ENCODE data around the gene DNM3.
"Not testable (repeated sequence)": the region's sequence is repeated elsewhere in the genome, so short reads cannot be mapped to it uniquely, and the experiment has no call there.

Gene DNM3

DNA sequence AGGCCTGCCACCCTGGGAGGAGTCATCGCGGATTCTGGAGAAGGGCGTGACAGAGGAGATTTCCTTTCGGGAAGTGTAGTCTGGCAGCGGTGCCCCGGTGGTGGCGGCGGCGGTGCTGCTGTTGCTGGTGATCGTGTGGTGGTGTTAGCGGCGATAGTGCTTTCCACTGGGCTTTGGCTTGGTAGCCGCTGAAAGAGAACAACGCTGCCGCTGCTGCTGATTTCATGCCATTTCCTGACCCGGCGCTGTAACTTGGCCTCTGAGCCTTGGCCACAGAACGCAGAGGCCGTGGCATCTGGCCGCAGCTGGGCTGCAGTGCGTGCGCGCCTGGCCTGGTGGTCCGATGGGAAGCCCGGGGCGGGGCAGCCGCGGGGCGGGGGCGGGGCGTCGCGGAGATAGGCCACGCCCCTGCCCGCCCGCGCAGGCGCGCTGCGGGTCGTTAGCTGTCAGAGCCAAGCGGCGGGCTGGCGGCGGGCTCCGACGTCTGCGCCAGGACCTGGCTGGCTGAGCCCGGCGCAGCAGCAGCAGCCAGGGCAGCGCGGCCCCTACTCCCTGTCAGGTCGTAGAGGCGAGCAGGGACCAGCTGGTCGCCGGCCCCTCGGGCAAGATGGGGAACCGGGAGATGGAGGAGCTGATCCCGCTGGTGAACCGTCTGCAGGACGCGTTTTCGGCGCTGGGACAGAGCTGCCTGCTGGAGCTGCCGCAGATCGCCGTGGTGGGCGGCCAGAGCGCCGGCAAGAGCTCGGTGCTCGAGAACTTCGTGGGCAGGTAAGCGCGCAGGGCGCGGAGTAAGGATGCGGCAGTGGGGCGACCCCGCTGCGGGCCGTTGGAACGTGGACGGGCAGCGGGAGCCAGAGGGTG, at the start of gene DNM3:
TSS of gene DNM3 (plus strand) at position 449 of the 861 bp plus-strand sequence. CDS start at position 608, 159 bp downstream.
- peak; percentile 92 for DNase-seq (ENCODE audit: low spot score)

DNA sequence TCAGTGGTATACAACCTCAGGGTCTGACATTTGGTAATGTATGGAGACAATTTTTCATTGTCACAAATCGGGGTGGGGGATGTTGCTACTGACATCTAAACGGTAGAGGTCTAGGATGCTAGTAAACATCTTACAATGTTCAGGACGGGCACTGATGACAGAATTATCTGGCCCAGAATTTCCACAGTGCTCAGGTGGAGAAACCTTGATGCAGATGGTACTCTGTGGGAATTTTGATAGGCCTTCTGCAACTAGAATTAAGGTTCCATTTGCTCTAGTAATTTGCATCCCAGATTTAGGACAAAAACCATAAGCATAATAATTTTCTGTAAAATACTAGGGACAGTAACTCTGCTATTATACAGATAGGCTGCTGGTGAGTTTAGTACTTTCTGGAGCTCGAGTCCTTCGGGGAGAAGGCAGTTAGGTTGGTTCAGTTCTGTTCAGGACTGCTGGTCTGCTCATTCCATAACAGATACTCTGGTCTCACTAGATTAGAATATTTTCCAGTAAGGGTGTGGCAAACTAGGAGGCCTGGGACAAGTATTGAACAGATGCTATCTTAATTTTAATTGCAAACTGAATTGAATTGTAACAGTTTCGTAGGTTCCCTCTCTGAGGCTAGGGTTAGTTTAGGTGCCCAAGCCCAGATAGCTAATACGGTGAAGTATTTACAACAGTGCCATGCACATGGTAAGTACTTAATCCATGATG, 48.5 kb upstream of the DNM3 start:
- DNase-seq (ENCODE audit: low spot score) = no peak

DNA sequence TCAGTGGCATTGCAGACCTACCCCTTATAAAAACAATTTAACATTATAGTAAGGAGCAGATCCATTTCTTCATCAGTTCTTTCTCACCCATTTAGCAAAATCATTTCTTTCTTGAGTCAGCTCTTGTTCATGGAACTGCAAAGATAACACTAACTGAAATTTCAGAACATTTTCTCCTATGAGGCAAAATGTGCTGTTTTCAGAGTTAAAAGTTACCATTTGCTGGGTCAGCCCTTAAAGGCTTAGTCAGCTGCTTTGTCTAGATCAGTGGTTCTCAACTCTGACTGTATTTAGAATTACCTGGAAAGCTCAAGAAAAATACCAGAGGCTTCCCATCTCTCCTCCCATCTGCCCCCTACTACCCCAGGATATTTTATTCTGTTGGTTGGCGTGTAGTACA, 47.7 kb upstream of the DNM3 start:
- DNase-seq (ENCODE audit: low spot score) = no peak

DNA sequence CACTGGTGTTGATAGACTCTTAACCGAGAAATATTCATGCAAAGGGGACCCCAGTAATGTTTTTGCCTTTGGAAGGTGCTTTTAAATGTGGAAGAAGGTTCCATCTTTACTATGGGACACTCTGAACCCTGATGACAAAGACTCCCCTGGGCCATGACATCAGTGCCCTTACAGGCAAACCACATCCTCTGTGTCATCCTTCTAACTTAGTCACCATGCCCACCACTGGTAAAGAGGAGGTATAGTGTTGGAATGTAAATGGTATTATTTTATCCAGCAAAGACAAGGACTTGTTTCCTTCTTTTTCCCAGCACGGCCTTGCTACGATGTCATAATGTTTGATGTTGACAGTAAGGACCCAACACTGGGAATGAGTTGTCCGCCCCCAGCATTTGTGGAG, 47.2 kb upstream of the DNM3 start:
- DNase-seq (ENCODE audit: low spot score) = no peak

DNA sequence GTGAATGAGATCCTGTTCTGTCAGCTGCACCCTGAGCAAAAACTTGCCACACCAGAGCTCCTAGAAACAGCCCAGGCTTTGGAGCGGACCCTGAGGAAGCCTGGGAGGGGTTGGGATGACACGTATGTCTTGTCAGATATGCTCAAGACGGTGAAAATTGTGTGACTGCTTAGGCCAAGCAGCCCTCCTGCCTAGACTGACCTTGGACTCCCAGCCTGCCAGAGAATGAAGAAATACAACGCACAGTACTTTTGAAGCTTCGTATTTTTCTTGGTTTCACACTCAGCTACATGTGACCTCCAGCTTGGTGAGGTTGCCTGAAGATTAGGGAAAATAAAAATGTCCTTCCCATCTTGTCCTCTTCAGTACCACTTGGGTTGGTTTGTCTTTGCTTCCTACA, 44.7 kb upstream of the DNM3 start:
- no peak for DNase-seq (ENCODE audit: low spot score)

DNA sequence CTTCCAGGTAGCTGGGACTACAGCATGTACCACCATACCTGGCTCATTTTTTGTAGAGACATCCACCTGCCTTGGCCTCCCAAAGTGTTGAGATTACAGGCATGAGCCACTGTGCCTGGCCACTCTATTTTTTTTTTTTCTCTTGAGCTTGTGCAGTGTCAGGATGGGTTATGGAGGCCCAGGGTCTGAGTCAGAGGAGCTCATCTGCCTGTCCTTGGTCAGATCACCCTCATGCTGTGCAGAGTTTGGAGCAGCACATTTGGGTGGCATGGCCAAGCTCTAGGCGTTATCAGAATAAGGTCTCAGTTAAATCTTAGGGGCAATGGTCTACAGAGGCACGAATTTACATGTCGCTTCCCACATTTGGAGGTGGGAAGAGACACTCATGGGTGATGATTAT, 43.0 kb upstream of the DNM3 start:
- no peak for DNase-seq (ENCODE audit: low spot score)

DNA sequence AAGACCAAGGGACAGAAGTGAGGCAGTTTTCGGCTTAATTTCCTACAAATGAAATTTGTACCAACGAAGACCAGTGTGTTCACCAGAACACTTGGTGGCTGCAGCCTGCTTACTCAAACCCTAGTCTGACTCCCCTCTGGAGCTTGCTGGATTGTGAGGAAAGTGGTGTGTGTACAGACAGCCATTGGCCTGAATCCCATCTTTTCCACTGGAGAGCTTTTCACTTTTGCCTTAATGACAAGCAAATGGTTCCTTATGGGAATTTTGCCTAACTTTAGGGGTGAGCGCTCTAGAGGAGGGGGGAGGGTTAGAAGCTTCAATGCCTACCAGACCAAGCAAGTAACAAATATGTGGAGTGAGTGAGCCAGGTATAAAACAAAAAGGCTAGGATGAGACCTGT, 42.5 kb upstream of the DNM3 start:
- no peak for DNase-seq (ENCODE audit: low spot score)

DNA sequence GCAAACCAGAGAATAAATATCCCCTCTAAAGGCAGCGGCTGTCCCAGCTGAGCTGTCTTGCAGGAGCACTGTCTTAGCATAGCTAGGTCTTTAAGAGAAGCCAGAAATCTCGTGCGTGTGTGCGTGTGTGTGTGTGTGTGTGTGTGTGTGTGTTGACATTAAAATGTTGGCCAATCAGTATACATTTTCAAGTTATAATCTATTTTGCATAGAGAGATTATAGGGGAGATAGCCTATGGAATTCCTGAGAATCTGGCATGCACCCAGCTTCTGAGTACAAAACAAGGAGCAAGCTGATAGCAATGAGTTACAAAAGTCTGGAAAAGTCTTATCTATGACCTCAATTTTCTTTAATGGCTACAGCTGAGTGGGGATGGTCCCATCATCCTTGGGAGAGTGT, 42.1 kb upstream of the DNM3 start:
- DNase-seq (ENCODE audit: low spot score) = no peak

DNA sequence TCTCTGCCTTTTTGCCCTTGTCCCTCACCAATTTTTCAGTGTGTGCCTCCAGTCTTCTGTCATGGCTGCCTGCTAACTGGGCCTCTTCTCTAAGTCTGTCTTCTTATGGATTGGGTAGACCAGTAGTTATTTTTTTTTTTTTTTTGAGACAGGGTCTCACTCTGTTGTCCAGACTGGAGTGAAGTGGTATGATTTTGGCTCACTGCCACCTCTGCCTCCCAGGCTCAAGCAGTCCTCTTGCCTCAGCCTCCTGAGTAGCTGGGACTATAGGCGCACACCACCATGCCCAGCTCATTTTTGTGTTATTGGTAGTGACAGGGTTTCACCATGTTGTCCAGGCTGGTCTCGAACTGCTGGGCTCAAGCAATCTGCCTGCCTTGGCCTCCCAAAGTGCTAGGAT, 41.6 kb upstream of the DNM3 start:
- not testable (repeated sequence) for DNase-seq (ENCODE audit: low spot score)

DNA sequence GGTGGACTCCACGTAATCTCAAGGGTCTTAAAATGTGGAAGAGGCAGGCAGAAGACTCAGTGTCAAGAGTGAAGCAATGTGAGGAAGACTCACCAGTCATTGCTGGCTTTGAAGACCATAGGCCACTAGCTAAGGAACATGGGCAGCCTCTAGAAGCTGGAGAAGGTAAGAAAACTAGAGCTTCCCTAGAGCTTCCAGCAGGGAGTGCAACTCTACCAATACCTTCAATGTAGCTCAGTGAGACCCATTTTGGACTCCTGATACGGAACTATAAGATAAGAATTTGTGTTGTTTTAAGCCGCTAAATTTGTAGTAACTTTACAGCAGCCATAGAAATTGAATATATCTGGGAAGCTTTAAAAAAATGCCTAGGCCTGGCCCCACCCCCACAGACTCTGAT, 41.0 kb upstream of the DNM3 start:
- no peak for DNase-seq (ENCODE audit: low spot score)

DNA sequence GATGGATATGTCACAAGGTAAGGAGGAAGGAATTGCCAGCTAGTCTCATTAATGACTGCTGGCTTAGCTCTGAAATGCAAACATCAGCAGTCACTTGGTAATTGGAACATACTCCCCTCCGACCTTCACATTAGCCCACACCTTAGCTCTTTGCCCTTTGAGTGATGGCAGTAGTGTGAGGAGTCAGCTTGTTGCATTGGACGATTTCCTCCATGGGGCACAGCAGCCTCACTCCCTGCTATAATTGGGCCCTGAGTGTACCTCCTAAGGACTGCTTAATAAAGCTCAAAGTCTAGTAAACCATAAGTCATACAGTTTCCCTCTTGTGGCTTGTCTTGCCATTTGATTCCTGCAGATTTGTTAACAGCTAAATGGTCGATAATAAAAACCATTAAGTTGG, 40.4 kb upstream of the DNM3 start:
- no peak for DNase-seq (ENCODE audit: low spot score)

DNA sequence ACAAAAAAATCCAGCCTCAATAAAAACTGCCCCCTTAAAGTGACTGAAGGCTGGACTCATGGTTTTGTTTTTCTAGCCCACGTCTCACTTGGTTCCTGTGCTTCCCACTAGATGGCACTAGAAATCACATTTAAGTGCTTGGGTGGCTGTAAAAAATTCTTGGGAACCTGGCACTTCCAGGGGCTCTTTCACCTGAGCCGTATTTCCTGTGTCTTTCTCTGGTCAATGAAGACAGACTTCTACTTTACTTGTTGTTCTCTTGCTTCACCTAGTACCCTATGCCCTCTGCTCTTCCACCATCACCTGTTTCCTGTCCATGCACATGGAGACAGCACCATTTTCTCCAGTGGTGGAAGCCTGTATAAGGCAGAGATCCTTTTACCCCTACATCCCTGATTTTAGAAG, 39.8 kb upstream of the DNM3 start:
- no peak for DNase-seq (ENCODE audit: low spot score)

DNA sequence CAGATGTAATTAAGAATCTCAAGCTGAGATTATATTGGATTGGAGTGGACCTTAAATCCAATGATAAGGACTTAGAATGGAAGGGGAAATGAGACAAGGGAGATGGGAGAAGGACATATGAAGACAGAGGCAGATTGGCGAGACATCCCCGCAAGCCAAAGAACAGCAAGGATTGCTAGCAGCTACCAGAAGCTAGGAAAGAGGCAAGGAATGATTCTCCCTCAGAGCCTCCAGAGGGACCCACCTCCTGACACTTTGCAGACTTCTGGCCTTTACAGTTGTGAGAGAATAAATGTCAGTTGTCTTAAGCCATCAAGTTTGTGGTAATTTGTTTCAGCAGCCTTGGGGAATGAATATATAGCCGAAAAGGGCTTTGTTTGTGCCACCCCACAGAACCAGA, 39.1 kb upstream of the DNM3 start:
- no peak for DNase-seq (ENCODE audit: low spot score)

DNA sequence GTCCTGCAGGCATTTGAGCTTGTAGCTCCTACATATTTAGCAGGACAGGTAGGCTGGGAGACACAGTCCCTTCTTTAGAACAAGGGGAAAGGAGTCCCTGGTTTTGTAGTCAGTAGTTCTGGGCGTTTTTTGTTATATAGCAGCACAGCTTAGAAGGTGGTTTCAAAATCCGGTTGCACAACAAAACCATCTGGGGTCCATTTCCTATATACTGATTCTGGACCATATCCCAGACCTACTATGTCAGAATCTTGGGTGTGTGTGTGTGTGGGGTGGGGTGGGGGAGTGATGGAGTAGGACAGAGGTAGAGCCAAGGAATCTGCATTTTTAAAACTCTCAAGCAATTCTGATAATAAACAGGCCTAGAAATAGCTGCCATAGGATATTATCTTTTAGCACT, 38.3 kb upstream of the DNM3 start:
- no peak for DNase-seq (ENCODE audit: low spot score)

DNA sequence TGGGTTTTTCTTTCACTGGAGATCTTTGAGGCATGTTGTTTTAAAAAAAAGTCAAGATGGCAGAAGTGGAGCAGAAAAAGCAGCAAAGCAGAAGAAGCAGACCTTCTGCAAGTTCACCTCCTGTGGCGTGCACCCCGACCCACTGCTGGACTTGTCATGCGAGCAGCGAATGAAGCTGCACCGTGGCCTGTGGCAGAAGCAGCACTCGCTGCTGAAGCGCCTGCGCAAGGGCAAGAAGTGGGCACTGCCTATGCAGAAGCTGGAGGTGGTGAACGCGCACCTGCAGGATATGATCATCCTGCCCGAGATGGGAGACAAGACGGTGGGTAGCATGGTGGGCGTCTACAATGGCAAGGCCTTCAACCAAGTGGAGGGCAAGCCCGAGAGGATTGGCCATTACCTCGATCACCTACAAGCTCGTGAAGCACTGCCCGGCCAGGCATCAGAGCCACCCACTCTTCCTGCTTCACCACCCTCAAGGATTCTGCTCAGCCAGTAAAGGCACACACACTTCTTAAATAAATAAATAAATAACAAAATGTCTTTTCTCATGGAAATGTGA, 37.8 kb upstream of the DNM3 start:
- DNase-seq (ENCODE audit: low spot score) = no peak

DNA sequence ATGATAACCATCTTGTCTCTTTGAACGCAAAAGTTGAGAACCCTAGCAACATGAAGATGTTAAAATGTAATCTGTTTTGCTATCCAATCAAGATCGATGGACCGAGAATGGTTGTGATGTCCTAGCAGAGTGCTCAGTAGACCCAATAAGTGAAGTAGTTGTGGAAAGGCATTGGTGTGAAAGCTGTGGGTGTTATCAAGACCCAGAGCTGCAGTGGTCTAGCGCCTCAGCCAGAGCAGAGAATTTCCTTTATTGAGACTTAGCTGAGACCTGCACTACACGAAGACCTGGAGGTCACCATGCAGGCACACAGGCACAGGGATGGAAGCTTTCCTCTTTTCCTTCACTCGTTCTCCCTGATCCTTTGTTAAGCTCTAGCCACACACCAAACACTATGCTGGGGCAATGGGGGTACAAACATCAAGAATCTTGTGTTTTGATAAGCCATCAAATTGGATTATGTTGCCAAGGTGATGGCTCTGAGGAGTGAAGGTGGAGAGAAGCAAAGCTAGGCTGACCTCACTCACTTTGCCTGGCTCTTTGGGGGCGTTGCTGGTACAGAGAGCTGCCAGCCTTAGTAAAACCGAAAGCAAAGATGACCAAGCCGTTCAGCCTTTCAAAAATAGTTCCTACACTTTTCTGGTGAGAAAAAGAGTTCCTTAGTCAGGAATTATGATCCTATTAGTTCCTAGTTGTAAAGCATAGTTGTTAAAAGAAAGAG, 35.7 kb upstream of the DNM3 start:
- no peak for DNase-seq (ENCODE audit: low spot score)

DNA sequence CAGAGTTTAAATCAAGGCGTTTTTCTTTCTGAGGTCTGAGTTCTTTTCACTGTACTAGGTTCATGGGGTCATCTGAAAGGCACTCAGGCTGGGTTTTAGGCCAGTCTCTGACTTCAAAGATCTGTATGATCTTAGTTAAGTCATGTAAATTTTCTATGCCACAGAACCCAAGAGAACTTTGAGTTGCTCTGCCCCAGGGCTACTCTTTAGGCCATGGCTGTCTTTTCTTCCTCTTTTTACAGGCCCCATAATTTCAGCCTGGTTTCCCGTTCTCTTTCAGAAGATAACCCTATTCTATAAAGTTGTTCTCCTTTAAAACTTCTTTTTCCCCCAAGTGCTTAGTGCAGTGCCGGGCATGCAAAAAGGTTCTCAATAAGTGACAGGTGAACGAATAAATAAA, 33.7 kb upstream of the DNM3 start:
- no peak for DNase-seq (ENCODE audit: low spot score)

DNA sequence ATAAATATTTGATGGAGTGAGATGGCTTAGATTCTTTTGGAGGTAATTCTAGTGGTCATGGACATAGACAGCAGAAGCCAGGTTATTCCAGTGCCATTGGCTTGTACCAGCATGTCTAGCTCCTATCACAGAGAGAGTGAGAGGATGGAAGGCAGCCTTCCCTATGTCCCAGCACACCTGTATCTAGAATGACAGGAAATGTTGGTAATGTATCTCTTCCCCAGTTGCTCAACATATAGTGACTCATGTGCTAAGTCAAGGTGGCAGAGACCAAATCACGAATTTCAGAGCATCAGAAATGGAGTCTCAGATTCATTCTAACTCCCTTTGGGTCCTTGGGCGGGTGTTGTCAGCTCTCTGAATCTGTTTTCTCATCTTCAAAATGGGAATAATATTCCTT, 31.5 kb upstream of the DNM3 start:
- no peak for DNase-seq (ENCODE audit: low spot score)

DNA sequence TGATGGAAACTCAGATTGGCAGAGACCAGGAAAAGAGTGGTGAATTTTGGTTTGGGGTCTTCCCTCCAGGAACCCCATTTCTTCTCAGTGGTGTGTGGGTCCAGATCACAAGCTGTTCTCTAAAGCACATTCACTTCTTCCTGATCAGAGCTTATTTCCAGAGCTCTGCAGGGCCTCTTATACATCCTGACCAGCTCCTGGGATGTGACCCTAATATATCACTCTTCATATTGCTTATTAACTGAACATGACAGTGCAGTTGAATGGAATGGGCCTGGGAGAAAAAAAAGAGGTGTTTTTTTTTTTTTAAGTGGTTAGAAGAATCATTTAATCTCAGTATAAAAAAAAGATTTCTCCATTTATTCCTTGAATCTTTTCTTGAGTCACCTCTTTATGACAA, 29.6 kb upstream of the DNM3 start:
- no peak for DNase-seq (ENCODE audit: low spot score)

DNA sequence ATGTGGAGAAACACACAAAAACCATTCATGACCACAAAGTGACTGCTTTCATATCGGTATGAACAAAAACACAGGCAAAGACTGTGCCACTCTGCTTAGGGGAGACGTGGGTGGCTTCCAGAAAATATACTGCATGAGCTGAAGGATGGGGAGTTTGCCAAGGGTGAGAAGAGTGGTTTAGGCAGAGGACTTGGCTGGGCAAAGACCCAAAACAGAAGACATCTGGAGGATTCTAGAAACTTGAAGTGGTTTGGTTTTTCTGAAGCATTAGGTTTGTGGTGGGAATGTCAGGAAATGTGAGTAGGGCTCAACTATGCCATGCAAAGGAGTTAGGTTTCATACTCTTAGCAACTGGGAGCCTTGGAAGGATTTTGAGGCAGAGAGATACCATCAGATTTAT, 26.6 kb upstream of the DNM3 start:
- no peak for DNase-seq (ENCODE audit: low spot score)

DNA sequence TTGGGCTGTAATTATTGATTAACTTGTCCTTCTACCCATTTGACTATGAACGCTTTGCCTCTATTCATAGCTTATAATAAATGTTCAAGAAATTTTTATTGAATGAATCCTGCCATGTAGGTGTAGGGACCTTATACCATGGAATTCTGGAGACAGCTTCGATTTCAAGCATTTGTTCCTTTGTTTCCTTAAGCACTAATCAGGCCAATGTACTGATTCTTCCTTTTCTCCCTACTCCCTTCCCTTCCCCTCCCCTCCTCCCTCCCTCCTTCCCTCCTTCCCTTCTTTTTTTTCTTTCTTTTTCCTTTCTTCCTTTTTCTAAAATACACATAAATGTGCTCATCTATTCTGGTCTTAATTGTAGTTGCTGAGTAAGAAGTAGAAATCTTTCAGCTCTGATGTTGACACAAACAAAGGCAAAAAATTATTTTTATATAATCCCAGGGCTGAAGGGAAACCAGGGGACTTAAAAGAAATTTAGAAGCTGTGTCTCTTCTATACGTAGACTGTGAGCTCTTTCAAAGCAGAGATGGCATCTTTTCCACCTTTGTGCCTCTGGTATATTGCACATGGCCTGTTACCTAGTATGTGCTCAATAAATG, 24.9 kb upstream of the DNM3 start:
- no peak for DNase-seq (ENCODE audit: low spot score)

All from left forelimb (tissue), 1 donor.